GM18519 (cell line): Measurements from ENCODE around the gene ZNF283.

Source experiments
- ATAC-seq: cut with Tn5 transposase; IDR thresholded peaks from one replicate; pipeline ENCODE4 v1.9.1; 2021; ENCODE audit warnings: mild to moderate bottlenecking, moderate library complexity; ENCODE audit not compliant: unreplicated experiment, low FRiP score

The ZNF283 gene

GRCh38 chr19:43826787-43827754 is at the start of gene ZNF283:
Gene ZNF283, plus strand, starts transcription at chr19:43827321. Its CDS starts 6,184 bp downstream, at chr19:43833505.
- no peak for ATAC-seq

GRCh38 chr19:43778651-43779050 is 48.5 kb upstream of the ZNF283 start:
- no peak for ATAC-seq

- ATAC-seq, result no peak
These were observed 47.8 kb upstream of the ZNF283 start for GRCh38 chr19:43779147-43779819.

DNA sequence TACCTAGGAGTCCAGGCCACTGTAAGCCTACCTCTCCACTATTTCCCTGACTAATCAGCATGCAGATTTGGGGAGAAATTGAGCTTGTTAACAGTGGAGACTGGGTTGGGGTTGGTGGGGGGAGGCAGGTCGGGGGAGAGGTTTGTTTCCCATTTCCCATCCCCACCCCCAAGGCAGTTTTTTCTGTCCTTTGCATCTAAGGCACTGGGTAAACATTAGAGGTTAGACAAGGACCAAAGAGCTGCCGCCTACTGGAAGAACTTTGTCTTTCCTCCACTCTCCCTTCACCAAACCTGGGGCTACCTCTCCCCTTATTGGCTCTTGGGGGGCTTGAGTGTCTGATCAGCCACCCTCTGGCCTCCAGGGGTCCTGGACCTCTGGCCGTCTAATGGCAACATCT is 47.3 kb upstream of the ZNF283 start:
- ATAC-seq, result no peak

DNA sequence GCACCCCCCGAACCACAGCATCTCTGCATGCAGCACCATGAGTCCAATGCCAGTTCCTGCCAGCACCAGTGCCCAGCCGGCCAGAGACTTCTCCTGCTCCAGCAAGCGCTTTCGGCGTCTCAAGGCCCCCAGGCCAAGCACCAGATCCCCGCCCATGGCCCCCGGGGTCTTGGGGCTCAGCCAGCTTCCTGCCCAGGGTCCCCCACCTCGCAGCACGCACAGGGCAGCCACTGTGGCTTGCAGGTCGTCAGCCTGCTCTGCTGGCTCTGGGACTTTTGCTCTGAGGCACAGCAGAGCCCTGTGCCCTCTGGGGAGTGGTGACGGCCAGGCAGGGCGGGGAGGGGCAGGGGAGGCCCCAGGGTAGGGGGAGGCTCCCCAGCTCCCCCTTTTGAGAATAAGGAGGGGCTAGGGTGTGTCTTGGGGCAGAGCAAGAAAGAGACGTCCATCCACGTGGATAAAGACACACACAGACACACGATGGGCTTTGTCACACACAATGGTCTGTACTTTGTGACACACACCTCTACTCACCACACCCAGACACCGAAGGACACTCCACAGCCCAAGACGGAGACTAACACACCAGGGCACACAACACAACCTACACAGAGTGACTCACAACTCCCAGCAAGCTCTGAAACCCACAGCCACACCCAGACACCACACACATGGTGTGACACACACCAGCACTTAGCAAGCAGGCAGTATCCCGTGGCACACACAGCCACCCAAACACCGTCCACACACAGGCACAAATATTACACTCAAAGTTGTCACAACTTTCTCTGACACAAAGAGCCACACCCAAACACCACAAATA is 46.2 kb upstream of the ZNF283 start, which contains the start of gene KCNN4:
KCNN4 (minus strand) TSS at position 268 of the 820 bp plus-strand sequence; CDS start at position 156, 112 bp downstream.
- no peak for ATAC-seq

DNA sequence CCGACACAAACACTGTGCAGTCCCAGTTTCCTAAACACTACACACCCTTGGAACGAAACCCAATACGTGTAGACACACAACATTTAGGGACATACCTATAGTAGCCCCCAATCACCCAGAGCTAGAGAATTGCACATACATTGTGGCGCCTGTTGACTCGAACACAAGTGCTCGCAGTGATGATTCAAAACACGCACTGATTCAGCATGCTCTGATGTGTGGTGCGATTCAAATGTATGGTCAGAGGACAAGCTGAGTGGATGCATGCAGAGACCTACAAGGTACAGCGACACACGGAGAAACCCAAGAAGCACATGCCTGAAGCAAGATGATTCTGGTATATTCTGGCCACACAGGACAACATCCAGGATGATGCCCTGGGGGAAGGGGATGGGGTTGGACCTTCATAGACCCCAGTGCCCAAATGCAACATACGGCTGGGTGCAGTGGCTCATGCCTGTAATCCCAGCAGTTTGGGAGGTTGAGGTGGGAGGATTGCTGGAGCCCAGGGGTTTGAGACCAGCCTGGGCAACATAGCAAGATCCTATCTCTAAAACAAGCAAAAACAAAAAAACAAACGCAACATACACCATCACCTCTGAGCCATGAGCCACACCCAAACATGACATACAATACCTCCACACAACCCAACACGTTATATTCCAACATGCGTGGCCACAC is 45.4 kb upstream of the ZNF283 start:
- no peak for ATAC-seq

DNA sequence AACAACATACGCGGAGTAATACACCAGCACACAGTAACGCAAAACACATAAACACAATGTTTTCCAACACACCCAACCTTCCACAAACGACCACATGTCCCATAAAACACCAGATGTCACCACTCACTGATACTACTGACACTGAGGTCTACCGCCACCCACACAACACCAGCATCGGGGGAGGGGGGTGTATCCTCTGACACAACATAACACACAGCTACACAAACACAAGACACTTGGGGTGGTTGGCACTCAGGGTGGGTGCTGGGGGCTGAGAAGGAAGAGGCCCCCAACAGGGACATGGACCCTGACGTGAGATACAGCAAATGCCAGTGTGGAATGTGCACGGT is 44.8 kb upstream of the ZNF283 start:
- no peak for ATAC-seq

GRCh38 chr19:43782689-43783231 is 44.4 kb upstream of the ZNF283 start:
- ATAC-seq, result no peak

GRCh38 chr19:43783636-43784035 is 43.5 kb upstream of the ZNF283 start:
- ATAC-seq, result no peak

DNA sequence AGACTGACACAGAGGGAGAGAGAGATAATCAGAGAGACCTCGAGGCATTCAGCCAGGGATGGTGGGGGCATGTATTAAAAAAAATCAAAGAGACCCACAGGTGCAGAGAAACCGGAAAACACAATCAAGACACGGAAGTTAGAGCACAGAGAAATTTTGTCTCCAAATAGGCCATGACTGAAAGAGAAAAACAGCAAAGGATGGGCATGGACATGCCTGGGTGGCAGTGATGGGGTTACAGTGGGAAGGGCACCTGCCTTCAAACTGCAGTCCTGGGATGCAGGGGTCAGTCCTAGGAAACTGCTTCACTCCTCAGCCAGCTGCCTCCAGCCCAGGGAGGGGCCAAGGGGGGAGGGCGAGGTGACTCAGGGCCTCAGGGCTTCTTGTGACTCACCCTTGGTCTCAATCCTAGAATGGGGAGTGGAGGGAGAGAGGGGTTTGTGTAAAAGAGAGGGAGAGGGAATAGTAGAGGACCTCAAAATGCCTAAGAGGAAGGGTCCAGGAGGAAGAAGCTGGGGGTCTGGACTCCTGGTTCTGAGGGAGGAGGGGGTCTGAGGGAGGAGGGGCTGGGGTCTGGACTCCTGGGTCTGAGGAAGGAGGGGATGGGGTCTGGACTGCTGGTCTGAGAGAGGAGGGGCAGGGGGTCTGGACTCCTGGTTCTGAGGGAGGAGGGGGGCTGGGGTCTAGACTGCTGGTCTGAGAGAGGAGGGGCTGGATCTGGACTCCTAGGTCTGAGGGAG is 42.7 kb upstream of the ZNF283 start:
- ATAC-seq, result no peak

DNA sequence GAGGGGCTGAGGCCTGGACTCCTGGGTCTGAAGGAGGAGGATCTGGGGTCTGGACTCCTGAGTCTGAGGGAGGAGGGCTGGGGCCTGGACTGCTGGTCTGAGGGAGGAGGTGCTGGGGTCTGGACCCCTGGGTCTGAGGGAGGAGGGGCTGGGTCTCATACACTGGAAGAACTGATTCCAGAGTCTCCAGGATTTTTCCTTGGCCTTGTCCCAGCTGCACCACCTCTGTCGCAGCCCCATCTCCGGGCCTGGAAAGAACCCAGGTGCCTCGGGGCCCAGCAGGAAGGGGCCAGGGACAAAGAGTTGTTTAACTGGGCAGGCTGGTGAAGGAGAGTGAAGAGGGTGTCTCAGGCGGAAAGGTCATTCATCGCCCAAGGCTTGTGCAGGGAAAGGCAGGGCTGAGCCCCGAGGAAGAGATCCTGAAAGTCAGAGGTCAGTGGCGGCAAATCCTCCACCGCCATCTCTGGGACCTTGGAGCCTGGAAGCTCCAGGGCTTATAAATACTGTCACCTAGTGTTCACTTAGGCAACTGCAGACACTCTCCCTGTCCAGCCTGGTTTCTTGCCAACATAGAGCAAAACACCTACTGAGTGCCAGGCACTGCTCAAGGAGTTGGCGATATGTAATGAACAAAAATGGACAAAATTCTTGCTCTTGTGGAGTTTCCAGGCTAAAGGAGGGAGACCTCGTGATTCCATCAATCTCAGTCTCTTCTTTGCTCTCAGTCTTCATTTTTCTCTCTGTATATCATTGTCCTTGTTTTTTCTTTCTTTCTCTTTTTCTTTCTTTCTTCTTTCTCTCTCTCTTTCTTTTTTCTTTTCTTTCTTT is 41.9 kb upstream of the ZNF283 start:
- no peak for ATAC-seq

- no peak for ATAC-seq
These were observed 40.5 kb upstream of the ZNF283 start for GRCh38 chr19:43786665-43787064.

DNA sequence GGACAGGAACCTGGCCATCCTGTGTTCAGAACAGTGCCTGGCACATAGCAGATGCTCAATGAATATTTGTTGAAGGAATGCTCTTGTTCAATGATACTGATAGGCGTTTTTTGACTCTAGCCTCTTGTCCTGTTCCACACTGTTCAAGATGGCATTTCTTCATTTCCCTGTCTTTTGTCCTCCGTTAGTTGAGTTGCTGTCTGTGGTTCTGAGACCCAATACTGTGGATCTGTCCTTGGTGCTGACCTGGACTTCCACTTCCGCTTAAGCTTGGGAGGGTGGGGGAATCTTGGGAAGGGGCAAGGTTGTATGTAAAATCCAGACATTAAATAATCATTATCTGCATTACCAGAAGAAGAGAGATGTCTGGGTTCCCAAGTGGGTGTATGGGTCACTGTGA is 38.1 kb upstream of the ZNF283 start:
- ATAC-seq, result no peak

- no peak for ATAC-seq
These were observed 36.5 kb upstream of the ZNF283 start for GRCh38 chr19:43790587-43790986.

- no peak for ATAC-seq
These were observed 30.0 kb upstream of the ZNF283 start for GRCh38 chr19:43797118-43797517.

- ATAC-seq, result no peak
These were observed 29.6 kb upstream of the ZNF283 start for GRCh38 chr19:43797556-43797955.

- no peak for ATAC-seq
These were observed 29.0 kb upstream of the ZNF283 start for GRCh38 chr19:43798026-43798545.
